Right forelimb (tissue), 1 donor: ENCODE measurements around the gene CPNE2.
"Not testable (repeated sequence)": the region's sequence is repeated elsewhere in the genome, so short reads cannot be mapped to it uniquely, and the experiment has no call there.

Source experiments
- DNase-seq: peaks from one replicate; pipeline ENCODE4 v3.0.0-alpha.2; 2018

CPNE2 gene

DNA sequence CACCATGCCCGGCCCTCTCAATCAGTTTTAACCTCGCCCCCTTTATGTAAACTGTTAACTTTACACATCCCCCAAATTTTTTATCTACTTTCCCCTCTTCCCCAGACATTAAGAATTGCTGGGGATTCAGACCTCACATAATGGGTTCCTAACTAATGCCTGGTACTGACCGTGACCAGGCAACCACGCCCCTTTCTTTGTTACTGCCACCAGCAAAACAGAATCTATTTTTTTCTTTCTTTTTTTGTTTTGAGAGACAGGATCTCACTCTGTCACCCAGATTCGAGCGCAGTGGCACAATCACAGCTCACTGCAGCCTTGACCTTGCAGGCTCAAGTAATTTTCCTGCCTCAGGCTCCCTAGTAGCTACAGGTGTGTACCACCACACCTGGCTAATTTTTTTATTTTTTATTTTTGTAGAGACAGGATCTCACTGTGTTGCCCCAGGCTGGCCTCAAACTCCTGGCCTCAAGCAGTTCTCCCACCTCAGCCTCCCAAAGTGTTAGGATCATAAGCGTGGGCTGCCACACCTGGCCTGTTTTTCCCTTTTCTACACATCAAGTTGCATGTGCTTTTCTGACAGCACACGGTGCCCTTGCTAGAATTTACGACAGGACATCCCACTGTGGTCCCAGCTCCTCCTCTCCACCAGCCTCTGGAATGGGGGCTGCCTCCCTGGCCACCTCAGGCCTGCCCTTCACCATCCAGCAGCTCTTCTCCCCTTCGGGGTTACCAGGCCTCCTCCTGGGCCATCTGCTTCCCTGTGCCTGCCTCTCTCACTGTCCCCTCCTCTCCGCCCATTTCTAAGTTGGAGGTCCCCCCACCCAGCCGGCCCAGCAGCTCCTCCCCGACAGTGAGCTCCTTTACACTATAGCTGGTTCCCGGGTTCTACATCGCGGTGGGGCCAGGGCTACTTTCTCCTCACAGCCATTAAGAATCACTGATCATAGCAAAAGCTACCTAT, 10.8 kb downstream of the CPNE2 start:
- no peak for DNase-seq

- no peak for DNase-seq
Measured at GRCh38 chr16:57104706-57105105, 12.3 kb downstream of the CPNE2 start.

- DNase-seq, result no peak
Measured at GRCh38 chr16:57105184-57105583, 12.8 kb downstream of the CPNE2 start.

DNA sequence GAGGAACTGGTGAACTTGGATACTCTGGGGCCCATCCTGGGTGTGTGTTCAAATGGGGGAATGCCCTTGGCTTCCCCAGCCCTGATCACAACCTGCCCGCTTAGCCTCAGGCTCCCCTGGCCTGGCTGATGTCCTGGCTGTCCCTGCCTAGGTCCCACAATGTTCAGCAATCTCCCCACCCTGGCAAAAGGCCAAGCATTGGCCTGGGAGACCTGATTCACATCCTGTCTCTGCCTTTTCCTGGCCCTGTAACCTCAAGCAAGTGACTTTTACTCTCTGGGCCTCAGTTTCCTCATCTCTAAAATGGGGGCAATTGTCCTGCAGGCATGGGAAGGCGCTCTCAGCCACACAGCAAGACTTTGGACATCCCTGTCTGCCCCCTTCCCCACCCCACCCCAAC, 14.4 kb downstream of the CPNE2 start:
- DNase-seq, result no peak

DNA sequence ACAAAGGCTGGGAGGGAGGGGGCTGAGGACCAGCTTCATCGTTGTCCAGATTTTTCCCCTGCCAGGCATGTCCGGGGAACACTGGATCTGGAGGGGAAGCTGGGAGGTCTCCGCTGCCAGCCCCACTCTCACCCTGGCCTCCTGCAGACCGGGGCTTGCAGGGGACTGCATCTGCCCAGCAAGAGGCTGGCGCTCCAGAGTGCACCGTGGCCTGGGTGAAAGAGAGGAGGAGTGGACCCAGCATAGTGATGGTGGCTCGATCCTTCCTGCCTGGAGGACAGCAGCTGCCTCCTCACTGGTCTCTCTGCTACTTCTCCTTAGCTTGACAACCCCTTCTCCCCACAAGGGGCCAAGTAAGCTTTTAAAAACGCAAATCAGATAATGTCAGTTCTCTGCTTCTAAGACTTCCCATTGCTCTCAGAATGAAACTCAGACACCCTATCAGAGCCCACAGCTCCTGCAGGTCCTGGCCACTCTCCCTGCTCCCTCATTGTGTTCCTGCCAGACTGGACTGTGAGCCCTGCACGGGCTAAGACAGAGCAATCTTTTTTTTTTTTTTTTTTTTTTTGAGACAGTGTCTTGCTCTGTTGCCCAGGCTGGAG, 15.0 kb downstream of the CPNE2 start:
- DNase-seq, result no peak

- DNase-seq, result no peak
Measured at GRCh38 chr16:57108432-57108831, 16.0 kb downstream of the CPNE2 start.

GRCh38 chr16:57109259-57110105, 17.1 kb downstream of the CPNE2 start:
- DNase-seq, result not testable (repeated sequence)

DNA sequence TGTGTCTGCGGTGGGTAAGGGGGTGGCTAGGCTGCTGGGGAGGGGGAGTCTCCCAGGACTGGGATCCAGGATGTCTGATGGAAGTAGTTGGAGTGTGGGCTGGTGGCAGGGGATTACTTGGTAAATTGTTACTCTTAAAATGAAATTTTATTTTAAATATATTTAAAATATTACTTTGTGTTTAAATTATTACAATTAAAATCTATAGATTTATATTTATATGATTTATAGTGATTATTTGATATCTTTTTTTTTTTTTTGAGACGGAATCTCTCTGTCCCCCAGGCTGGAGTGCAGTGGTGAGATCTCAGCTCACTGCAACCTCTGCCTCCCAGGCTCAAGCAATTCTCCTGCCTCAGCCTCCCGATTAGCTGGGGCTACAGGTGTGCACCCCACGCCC, 18.6 kb downstream of the CPNE2 start:
- DNase-seq, result no peak

GRCh38 chr16:57111420-57111819, 19.0 kb downstream of the CPNE2 start:
- DNase-seq, result no peak

GRCh38 chr16:57112403-57113041, 20.1 kb downstream of the CPNE2 start:
- DNase-seq, result peak; percentile 73

GRCh38 chr16:57113042-57113453, 20.7 kb downstream of the CPNE2 start:
- DNase-seq, result no peak

DNA sequence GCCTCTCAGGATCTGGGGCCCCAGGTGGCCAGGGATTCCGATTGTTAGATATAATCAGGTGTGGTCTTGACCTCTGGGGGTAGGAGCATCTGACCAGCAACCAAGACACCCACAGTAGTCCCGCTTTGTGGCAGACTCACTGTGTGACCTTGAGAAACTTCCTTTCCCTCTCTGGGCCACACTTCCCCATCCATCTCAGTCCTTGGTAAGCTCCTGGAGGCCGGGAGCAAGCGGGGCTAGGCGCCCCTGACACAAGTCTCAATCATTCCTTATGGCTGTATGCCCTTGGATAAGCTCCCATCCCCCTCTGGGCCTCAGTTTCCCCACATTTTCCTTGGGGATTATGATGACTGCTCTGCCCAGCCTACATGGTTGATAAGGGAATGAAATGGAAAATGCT, 21.3 kb downstream of the CPNE2 start:
- DNase-seq, result no peak

GRCh38 chr16:57115168-57115513, 22.8 kb downstream of the CPNE2 start:
- peak; percentile 63 for DNase-seq

- peak; percentile 71 for DNase-seq
Measured at GRCh38 chr16:57115514-57116182, 23.3 kb downstream of the CPNE2 start.

- DNase-seq, result no peak
Measured at GRCh38 chr16:57118461-57119084, 26.2 kb downstream of the CPNE2 start.

DNA sequence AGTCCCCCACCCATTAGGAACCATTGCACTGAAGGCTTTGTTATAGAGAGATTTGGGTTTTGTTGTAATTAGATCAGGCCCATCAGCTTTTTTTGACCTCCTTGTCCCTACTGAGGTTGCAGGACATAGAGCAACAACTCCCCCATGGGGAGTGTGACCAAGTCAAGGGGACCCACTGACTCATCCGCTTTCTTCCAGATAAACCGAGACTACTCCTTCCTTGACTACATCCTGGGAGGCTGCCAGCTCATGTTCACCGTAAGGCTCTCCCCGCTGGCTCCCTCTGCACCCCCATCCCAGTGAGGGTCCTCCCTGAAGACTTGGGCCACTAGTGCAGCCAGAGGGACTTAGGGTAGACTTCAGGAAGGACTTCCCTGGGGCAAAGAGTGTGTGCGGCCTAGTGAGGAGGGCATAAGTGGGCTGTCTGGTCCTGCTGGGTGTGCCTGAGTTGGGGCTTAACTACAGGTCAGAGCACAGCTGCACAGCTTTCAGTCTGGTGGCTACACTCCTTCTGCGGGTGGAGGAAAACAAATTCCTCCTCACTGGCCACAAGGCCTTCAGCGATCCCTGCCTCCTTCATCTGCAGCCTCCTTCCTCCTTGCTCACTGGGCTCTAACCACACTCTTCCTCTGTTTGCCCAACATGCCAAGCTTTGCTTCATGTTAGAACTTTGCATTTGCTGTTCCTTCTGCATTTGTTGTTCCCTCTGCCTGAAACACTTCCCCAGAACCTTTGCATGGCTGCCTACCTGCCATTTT, 31.0 kb downstream of the CPNE2 start:
- no peak for DNase-seq

DNA sequence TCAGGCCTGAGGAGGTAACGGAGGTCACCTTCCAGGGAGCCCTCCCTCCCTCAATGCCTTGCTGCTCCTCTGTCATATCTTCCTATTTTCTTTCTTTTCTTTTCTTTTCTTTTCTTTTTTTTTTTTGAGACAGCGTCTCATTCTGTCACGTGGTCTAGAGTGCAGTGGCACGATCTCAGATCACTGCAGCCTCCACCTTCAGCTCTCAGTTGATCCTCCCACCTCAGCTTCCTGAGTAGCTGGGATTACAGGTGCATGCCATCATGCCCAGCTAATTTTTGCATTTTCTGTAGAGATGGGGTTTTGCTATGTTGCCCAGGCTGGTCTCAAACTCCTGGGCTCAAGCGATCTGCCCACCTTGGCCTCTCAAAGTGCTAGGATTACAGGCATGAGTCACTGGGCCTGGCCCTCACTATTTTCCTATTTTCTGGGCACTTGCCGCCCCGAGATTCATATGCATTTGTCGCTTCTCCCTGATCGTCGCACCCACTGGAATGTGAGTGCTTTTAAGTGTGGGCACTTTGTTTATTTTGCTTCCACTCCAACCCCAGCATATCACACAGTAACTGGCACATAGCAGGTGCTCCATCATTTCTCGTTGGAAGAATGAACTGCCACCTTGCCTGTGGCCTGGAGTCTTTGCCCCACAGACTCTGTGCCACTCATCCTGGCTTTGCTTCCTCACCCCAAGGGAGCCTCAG, 31.7 kb downstream of the CPNE2 start:
- DNase-seq, result no peak

- DNase-seq, result no peak
Measured at GRCh38 chr16:57125376-57125775, 33.0 kb downstream of the CPNE2 start.

GRCh38 chr16:57125969-57126368, 33.6 kb downstream of the CPNE2 start:
- DNase-seq, result no peak

- no peak for DNase-seq
Measured at GRCh38 chr16:57126411-57126810, 34.0 kb downstream of the CPNE2 start.
